SK-N-SH treated with all-trans-retinoic acid at 6 μM for 48 hours (cell line): ENCODE measurements around the gene FRMD4A.

Experiments used
- ATAC-seq: fragments of 200-7000 bp; cut with Tn5 transposase; 3 replicates; pipeline ENCODE4 v1.9.1; 2020; ENCODE audit warnings: mild to moderate bottlenecking, moderate library complexity
- ARNTL ChIP-seq: fragments of 450-650 bp; formaldehyde crosslinking; IDR thresholded peaks from 2 replicates; pipeline ENCODE4 v1.5.0; 2020; ENCODE audit warnings: low read depth, mild to moderate bottlenecking, moderate library complexity, borderline replicate concordance
- BACH2 ChIP-seq: fragments of 250-450 bp; sonication (Bioruptor Pico); IDR thresholded peaks from 2 replicates; pipeline ENCODE4 v1.9.0; 2021; ENCODE audit warnings: mild to moderate bottlenecking, borderline replicate concordance
- CSDC2 ChIP-seq: fragments of 250-450 bp; sonication (Bioruptor Pico); IDR thresholded peaks from 2 replicates; pipeline ENCODE4 v1.5.0; 2020; ENCODE audit warnings: mild to moderate bottlenecking, moderate library complexity
- ESRRG ChIP-seq: fragments of 250-450 bp; sonication (Bioruptor Pico); IDR thresholded peaks from 2 replicates; pipeline ENCODE4 v1.6.1; 2021; ENCODE audit warnings: mild to moderate bottlenecking
- GLIS3 ChIP-seq: fragments of 250-450 bp; sonication (Bioruptor Pico); IDR thresholded peaks from 2 replicates; pipeline ENCODE4 v1.5.0; 2020; ENCODE audit warnings: mild to moderate bottlenecking, moderate library complexity
- ISL1 ChIP-seq: fragments of 250-450 bp; sonication (Bioruptor Pico); IDR thresholded peaks from 2 replicates; pipeline ENCODE4 v2.1.2; 2022; ENCODE audit warnings: mild to moderate bottlenecking, moderate library complexity
- OSR1 ChIP-seq: fragments of 250-450 bp; sonication (Bioruptor Pico); IDR thresholded peaks from 2 replicates; pipeline ENCODE4 v1.8.0; 2022; ENCODE audit warnings: moderate library complexity, mild to moderate bottlenecking, inconsistent platforms
- PPARA ChIP-seq: fragments of 250-450 bp; sonication (Bioruptor Pico); IDR thresholded peaks from 2 replicates; pipeline ENCODE4 v1.5.0; 2020; ENCODE audit warnings: mild to moderate bottlenecking, borderline replicate concordance
- RARB ChIP-seq: fragments of 250-450 bp; sonication (Bioruptor Pico); IDR thresholded peaks from 2 replicates; pipeline ENCODE4 v1.8.0; 2021; ENCODE audit warnings: mild to moderate bottlenecking, moderate library complexity
- SNAI2 ChIP-seq: fragments of 250-450 bp; sonication (Bioruptor Pico); IDR thresholded peaks from 2 replicates; pipeline ENCODE4 v1.5.0; 2020; ENCODE audit warnings: mild to moderate bottlenecking, moderate library complexity
- TCF4 ChIP-seq: fragments of 250-450 bp; sonication (Bioruptor Pico); IDR thresholded peaks from 2 replicates; pipeline ENCODE4 v1.8.0; 2021; ENCODE audit warnings: mild to moderate bottlenecking, moderate library complexity, borderline replicate concordance
- TOX ChIP-seq: fragments of 250-450 bp; sonication (Bioruptor Pico); IDR thresholded peaks from 2 replicates; pipeline ENCODE4 v1.8.0; 2021; ENCODE audit warnings: mild to moderate bottlenecking, moderate library complexity, borderline replicate concordance
- ZC3H10 ChIP-seq: fragments of 250-450 bp; sonication (Bioruptor Pico); IDR thresholded peaks from 2 replicates; pipeline ENCODE4 v1.5.1; 2021; ENCODE audit warnings: mild to moderate bottlenecking, moderate library complexity
- ZFP3 ChIP-seq: fragments of 250-450 bp; sonication (Bioruptor Pico); IDR thresholded peaks from 2 replicates; pipeline ENCODE4 v1.5.0; 2020; ENCODE audit warnings: mild to moderate bottlenecking, moderate library complexity
- ZFP30 ChIP-seq: fragments of 450-650 bp; formaldehyde crosslinking; IDR thresholded peaks from 2 replicates; pipeline ENCODE4 v1.5.0; 2022; ENCODE audit warnings: mild to moderate bottlenecking, moderate library complexity
- ZNF565 ChIP-seq: fragments of 450-650 bp; formaldehyde crosslinking; conservative IDR thresholded peaks from 2 replicates; pipeline ENCODE4 v1.5.0; 2020; ENCODE audit warnings: low read depth, mild to moderate bottlenecking, moderate library complexity
- ZNF70 ChIP-seq: fragments of 450-650 bp; formaldehyde crosslinking; IDR thresholded peaks from 2 replicates; pipeline ENCODE4 v1.5.0; 2020; ENCODE audit warnings: mild to moderate bottlenecking, moderate library complexity
- ZNF8 ChIP-seq: fragments of 450-650 bp; formaldehyde crosslinking; IDR thresholded peaks from 2 replicates; pipeline ENCODE4 v1.5.0; 2020; ENCODE audit warnings: mild to moderate bottlenecking, moderate library complexity
- TF ChIP-seq, protein P1 (sequence below): fragments of 250-450 bp; sonication (Bioruptor Pico); IDR thresholded peaks from 2 replicates; pipeline ENCODE4 v1.5.0; 2020; ENCODE audit warnings: mild to moderate bottlenecking, moderate library complexity
- TF ChIP-seq, protein P2 (sequence below): fragments of 250-450 bp; sonication (Bioruptor Pico); IDR thresholded peaks from 2 replicates; pipeline ENCODE4 v1.5.1; 2020; ENCODE audit warnings: low read depth, mild to moderate bottlenecking, moderate library complexity
- TF ChIP-seq, protein P3 (sequence below): fragments of 250-450 bp; sonication (Bioruptor Pico); IDR thresholded peaks from 2 replicates; pipeline ENCODE4 v1.8.0; 2021; ENCODE audit warnings: low read depth, mild to moderate bottlenecking, moderate library complexity, borderline replicate concordance
- TF ChIP-seq, protein P4 (sequence below): fragments of 250-450 bp; sonication (Bioruptor Pico); IDR thresholded peaks from 2 replicates; pipeline ENCODE4 v1.5.1; 2021; ENCODE audit warnings: mild to moderate bottlenecking, moderate library complexity
- TF ChIP-seq, protein P5 (sequence below): fragments of 250-450 bp; sonication (Bioruptor Pico); IDR thresholded peaks from 2 replicates; pipeline ENCODE4 v1.8.0; 2020; ENCODE audit warnings: mild to moderate bottlenecking, moderate library complexity, borderline replicate concordance

FRMD4A gene

DNA sequence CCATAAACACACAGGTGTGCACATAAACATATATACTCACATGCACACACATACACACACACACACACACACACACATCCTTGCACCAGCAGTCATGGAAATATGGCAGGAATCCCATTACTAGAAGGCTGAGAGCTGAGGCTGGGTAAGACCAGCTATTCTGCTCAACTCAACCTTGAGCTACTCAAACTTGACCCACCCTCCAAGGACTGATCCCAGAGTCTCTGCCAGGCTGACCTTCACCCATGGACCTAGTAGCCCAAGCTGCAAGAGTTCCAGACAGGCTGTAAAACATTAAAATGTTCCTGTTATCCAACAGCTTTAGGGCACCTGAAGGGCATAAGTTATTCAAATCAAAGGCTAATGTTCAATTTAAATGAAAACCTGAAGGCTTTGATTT lies 134.6 kb downstream of the FRMD4A start:
- no peak for ATAC-seq

DNA sequence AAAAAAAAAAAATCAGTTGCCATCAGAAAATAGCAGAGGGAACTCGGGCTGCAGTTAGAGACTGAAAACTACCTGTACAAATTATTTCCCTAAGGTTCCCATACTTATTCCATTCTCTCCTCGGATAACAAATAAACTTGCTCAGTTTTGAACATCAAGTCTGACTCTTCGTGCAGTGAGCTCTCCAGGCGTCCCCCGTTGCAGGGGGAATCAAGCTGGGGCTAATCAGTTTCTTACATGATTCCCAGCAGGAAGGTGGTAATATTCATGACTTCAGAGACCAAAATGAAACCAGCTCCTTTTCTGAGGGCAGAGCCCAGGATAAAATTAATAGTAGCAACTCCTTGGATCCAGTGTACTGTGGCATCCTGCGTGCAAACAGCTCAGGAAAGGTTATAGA lies 135.3 kb downstream of the FRMD4A start:
- no peak for ATAC-seq
- no peak for TF ChIP-seq TCF4 (CRISPR knock-in tag)
- no peak for TF ChIP-seq OSR1 (CRISPR knock-in tag)
- TF ChIP-seq ZNF8: no peak
- TF ChIP-seq, protein P1, sequence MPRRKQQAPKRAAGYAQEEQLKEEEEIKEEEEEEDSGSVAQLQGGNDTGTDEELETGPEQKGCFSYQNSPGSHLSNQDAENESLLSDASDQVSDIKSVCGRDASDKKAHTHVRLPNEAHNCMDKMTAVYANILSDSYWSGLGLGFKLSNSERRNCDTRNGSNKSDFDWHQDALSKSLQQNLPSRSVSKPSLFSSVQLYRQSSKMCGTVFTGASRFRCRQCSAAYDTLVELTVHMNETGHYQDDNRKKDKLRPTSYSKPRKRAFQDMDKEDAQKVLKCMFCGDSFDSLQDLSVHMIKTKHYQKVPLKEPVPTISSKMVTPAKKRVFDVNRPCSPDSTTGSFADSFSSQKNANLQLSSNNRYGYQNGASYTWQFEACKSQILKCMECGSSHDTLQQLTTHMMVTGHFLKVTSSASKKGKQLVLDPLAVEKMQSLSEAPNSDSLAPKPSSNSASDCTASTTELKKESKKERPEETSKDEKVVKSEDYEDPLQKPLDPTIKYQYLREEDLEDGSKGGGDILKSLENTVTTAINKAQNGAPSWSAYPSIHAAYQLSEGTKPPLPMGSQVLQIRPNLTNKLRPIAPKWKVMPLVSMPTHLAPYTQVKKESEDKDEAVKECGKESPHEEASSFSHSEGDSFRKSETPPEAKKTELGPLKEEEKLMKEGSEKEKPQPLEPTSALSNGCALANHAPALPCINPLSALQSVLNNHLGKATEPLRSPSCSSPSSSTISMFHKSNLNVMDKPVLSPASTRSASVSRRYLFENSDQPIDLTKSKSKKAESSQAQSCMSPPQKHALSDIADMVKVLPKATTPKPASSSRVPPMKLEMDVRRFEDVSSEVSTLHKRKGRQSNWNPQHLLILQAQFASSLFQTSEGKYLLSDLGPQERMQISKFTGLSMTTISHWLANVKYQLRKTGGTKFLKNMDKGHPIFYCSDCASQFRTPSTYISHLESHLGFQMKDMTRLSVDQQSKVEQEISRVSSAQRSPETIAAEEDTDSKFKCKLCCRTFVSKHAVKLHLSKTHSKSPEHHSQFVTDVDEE (CRISPR knock-in tag): no peak
- TF ChIP-seq ZC3H10 (CRISPR knock-in tag): no peak
- no peak for TF ChIP-seq GLIS3 (CRISPR knock-in tag)
- TF ChIP-seq TOX (CRISPR knock-in tag): no peak
- TF ChIP-seq, protein P2, sequence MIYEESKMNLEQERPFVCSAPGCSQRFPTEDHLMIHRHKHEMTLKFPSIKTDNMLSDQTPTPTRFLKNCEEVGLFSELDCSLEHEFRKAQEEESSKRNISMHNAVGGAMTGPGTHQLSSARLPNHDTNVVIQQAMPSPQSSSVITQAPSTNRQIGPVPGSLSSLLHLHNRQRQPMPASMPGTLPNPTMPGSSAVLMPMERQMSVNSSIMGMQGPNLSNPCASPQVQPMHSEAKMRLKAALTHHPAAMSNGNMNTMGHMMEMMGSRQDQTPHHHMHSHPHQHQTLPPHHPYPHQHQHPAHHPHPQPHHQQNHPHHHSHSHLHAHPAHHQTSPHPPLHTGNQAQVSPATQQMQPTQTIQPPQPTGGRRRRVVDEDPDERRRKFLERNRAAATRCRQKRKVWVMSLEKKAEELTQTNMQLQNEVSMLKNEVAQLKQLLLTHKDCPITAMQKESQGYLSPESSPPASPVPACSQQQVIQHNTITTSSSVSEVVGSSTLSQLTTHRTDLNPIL: no peak
- TF ChIP-seq CSDC2 (CRISPR knock-in tag): no peak
- TF ChIP-seq ESRRG (CRISPR knock-in tag): no peak
- TF ChIP-seq PPARA (CRISPR knock-in tag): no peak
- TF ChIP-seq BACH2: no peak
- TF ChIP-seq, protein P3, sequence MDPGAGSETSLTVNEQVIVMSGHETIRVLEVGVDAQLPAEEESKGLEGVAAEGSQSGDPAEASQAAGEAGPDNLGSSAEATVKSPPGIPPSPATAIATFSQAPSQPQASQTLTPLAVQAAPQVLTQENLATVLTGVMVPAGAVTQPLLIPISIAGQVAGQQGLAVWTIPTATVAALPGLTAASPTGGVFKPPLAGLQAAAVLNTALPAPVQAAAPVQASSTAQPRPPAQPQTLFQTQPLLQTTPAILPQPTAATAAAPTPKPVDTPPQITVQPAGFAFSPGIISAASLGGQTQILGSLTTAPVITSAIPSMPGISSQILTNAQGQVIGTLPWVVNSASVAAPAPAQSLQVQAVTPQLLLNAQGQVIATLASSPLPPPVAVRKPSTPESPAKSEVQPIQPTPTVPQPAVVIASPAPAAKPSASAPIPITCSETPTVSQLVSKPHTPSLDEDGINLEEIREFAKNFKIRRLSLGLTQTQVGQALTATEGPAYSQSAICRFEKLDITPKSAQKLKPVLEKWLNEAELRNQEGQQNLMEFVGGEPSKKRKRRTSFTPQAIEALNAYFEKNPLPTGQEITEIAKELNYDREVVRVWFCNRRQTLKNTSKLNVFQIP: no peak
- no peak for TF ChIP-seq ARNTL
- no peak for TF ChIP-seq RARB

More for the DNA sequence above, 134.6 kb downstream of the FRMD4A start:
- TF ChIP-seq ARNTL: no peak
- TF ChIP-seq ESRRG (CRISPR knock-in tag): no peak
- no peak for TF ChIP-seq TOX (CRISPR knock-in tag)
- TF ChIP-seq ZFP3 (CRISPR knock-in tag): no peak
- TF ChIP-seq GLIS3 (CRISPR knock-in tag): no peak
- no peak for TF ChIP-seq ZNF8
- TF ChIP-seq, protein P2: no peak
- TF ChIP-seq RARB: no peak
- no peak for TF ChIP-seq TCF4 (CRISPR knock-in tag)
- TF ChIP-seq, protein P4, sequence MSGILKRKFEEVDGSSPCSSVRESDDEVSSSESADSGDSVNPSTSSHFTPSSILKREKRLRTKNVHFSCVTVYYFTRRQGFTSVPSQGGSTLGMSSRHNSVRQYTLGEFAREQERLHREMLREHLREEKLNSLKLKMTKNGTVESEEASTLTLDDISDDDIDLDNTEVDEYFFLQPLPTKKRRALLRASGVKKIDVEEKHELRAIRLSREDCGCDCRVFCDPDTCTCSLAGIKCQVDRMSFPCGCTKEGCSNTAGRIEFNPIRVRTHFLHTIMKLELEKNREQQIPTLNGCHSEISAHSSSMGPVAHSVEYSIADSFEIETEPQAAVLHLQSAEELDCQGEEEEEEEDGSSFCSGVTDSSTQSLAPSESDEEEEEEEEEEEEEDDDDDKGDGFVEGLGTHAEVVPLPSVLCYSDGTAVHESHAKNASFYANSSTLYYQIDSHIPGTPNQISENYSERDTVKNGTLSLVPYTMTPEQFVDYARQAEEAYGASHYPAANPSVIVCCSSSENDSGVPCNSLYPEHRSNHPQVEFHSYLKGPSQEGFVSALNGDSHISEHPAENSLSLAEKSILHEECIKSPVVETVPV: no peak
- TF ChIP-seq OSR1 (CRISPR knock-in tag): no peak
- no peak for TF ChIP-seq PPARA (CRISPR knock-in tag)
- TF ChIP-seq, protein P1 (CRISPR knock-in tag): no peak
- TF ChIP-seq ZFP30 (CRISPR knock-in tag): no peak
- TF ChIP-seq SNAI2 (CRISPR knock-in tag): no peak
- TF ChIP-seq ISL1: no peak
- no peak for TF ChIP-seq ZNF70
- no peak for TF ChIP-seq ZC3H10 (CRISPR knock-in tag)
- TF ChIP-seq, protein P5, sequence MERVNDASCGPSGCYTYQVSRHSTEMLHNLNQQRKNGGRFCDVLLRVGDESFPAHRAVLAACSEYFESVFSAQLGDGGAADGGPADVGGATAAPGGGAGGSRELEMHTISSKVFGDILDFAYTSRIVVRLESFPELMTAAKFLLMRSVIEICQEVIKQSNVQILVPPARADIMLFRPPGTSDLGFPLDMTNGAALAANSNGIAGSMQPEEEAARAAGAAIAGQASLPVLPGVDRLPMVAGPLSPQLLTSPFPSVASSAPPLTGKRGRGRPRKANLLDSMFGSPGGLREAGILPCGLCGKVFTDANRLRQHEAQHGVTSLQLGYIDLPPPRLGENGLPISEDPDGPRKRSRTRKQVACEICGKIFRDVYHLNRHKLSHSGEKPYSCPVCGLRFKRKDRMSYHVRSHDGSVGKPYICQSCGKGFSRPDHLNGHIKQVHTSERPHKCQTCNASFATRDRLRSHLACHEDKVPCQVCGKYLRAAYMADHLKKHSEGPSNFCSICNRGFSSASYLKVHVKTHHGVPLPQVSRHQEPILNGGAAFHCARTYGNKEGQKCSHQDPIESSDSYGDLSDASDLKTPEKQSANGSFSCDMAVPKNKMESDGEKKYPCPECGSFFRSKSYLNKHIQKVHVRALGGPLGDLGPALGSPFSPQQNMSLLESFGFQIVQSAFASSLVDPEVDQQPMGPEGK: no peak
- no peak for TF ChIP-seq ZNF565 (CRISPR knock-in tag)
